Erythroblast (primary cell): ENCODE measurements around the gene BMPR1B.
"Not testable (repeated sequence)": the region's sequence is repeated elsewhere in the genome, so short reads cannot be mapped to it uniquely, and the experiment has no call there.

Experiments
- DNase-seq, 2 experiments: peaks; one replicate each; lab custom pipeline; 2025; lab: John Stamatoyannopoulos, UW
- GATA1 ChIP-seq: IDR thresholded peaks from 2 replicates; pipeline ENCODE4 v1.6.1; 2011; ENCODE audit warnings: low read depth, mild to moderate bottlenecking, control low read depth, low read length, moderate library complexity
- POLR2A ChIP-seq: IDR thresholded peaks from 2 replicates; pipeline ENCODE4 v1.6.1; 2011; ENCODE audit warnings: mild to moderate bottlenecking, low read length

Gene BMPR1B

DNA sequence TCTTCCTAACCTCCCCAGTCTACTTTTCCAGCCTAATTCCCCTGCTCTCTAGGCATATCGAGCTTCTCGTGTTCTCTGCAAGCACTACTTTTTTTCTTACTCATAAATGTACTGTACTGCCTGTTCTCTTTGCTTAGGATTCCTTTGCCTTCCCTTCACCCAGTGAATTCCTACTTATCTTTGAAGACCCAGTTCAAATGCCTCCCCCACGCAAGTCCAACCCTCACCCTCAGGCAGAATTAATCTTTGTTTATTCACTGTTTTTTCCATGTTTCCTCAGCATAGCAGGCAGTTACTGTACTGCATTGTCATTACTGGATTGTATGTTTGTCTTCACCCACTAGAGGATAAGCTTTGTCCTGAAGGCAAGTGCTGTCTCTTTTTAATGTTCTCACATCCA is 287.7 kb downstream of the BMPR1B start:
- no peak for DNase-seq
- TF ChIP-seq POLR2A, result no peak
- TF ChIP-seq GATA1, result no peak

DNA sequence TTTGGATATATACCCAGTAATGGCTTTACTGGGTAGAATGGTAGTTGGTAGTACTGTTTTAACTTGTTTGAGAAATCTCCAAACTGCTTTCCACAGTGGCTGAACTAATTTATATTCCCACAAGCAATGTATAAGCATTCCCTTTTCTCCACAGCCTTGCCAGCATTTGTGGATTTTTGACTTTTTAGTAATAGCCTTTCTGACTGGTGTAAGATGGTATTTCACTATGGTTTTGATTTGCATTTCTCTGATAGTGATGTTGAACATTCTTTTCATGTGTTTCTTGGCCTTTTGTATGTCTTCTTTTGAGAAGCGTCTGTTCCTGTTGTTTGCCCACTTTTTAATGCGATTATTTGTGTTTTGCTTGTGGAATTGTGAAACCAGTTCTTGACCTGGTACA is 290.5 kb downstream of the BMPR1B start:
- no peak for TF ChIP-seq GATA1
- no peak for TF ChIP-seq POLR2A
- no peak for DNase-seq

DNA sequence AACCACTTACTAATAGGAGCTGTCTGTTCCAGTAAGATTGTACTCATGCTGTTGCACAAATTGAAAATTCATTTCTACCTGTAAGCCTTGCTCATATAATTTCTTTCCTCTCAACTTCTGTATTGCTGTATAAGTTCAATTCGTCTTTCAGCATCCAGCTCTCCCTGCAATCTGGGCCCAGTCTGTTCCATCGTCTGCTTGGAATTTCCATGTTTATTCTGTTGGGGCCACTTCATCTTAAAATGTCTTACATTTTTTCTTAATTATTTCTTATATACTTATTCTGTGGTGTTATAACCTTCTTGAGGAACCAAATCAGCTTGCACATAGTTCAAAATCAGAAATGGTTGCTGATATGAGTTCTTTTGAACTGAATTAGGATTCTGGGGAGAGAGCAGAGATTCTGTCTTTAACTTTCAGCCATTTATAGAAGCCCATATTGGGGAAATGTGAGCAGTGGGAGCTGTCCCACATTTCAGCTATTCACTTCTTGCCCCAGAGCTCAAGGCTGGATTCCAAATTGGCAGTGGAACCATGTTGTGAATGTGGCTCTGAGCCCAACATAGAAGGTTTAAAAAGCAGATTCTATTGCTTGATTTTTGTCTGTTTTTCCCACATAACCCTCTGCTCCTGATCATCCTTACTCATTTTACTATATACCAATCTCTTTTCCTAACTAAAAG is 291.9 kb downstream of the BMPR1B start:
- TF ChIP-seq GATA1, result no peak
- TF ChIP-seq POLR2A, result no peak

DNA sequence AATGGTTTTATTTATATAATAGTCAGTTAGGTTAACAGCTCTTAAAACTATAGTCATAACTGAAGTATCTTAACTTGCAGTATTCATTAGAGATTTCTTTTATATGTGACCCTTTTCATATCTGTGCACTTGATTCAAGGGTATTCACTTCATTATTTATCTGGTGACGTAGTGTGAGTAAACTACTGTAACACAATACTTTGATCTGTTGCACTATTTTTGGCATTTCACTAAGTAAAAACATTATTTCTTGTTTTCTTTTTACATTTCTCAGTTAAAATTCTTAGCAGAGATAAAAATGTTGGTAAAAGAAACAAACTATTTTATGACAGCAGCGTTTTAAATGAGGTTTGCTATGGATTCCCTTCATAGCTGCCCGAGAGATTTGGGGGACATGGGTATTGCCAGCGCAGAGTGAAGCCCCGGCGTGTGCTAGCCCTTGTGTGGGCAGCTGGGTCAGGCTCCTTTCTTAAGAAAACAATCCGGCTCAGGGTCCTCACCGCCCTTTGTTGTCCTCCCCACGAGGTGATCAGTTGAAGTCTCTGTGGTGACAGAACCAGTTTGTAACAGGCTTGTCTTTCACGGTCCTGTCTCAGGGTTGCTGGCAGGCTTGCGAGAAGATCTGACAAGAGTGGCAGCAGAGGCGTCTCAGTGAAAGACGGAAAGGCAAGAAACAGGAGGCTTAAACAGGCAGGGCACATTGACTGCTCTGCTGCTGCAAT is 293.4 kb downstream of the BMPR1B start:
- TF ChIP-seq GATA1 (no peak), POLR2A (no peak)
- no peak for DNase-seq

More for the DNA sequence above, 291.9 kb downstream of the BMPR1B start:
- no peak for DNase-seq

DNA sequence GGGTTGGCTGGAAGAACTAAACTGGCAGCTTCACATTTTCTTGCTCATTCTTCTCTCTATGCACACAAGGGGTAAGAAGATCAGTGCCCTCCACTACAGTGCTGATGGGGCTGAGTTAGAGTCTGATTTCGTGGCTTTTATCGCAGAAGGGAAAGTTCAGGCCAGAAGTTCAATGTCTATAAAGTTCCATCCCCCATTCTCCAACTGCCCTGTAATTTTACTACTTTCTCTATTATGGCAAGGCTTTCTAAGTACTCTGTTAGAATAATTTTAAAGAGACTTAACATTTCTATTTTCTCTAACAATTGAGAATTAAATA is 293.9 kb downstream of the BMPR1B start:
- no peak for TF ChIP-seq POLR2A
- no peak for DNase-seq

DNA sequence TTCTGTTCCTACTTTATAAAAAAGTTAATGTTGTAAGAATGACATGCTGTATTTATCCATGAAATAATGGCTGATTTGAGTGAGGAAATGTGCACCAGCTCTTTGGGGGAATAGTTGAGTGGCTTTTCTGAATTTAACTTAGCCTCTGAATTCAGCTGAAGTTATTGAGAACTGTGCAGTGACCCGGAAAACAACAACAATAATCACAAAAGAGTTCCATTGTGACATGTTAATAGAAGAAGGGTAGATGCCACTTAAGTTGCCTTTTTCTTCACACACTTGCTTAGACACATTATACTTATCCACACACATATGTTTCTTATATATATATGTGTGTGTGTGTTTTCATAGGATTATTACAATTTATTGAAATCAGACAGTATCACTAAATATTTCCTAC is 301.2 kb downstream of the BMPR1B start:
- no peak for DNase-seq
- no peak for TF ChIP-seq GATA1
- TF ChIP-seq POLR2A, result no peak

DNA sequence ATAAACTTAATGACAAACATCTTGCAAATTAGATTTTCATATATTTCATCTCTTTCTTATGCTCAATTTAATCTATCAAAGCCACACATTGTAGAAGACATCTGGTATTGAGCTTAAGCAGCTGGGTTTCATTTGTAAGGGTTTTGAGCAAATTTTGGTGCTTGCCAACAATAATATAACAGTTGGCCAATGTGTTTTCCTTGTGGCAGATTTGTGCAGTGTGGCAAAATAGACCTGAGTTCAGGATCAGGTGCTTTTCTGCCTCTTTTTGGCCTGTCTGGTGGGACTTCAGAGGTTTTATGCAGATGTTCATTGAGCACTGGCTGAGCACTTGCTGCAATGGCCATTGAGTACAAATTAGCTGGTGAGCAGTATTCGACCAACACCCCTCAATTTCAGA is 301.9 kb downstream of the BMPR1B start:
- DNase-seq, result no peak
- TF ChIP-seq GATA1 (no peak), POLR2A (no peak)

DNA sequence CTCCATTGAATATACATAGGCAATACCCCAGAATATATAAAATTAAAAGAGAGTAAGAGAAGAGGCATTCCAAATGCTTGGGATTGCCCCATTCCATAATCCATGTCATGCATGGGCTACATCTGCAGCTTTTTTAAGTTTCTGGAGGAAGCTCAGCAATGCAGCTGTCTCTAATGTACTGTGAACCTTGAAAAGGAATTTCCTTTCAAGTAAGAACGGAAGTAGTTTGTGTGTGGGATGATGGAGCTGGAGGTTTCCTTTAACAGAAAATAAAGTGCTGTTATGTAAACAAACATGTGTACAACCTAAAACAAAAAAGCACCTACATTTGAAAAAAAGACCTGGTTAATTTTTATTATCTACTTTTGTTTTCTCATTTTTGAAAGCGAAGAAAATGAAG is 303.5 kb downstream of the BMPR1B start:
- DNase-seq, result no peak
- TF ChIP-seq POLR2A (no peak), GATA1 (no peak)

DNA sequence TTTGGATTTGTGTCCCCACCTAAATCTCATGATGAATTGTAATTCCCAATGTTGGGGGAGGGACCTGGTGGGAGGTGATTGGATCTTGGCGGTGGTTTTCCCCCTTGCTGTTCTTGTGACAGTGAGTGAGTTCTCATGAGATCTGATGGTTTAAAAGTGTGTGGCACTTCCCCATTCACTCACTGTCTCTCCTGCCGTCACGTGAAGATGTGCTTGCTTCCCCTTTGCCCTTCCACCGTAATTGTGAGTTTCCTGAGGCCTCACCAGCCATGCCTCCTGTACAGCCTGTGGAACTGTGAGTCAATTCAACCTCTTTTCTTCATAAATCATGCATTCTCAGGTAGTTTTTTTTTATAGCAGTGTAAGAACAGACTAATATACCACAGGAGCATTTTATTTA is 304.0 kb downstream of the BMPR1B start:
- not testable (repeated sequence) for DNase-seq

DNA sequence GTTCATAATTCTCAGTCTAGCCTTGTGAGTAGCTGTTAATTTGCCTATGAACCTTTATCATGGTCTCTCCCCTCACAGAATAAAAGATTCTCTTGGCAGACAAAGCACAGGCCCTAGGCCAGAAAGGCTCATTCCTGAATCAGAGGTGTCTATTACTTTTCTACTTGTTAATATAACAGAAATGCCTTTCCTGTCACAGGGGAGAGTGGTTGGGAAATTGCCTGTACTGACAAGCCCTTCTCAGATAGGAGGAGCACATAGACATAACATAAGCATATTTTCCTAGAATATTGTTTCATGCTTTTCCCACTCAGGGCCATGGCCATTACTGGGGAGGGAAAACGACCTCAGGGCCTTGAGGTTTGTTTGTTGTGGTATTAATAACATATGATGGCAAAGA is 308.3 kb downstream of the BMPR1B start:
- no peak for TF ChIP-seq GATA1
- no peak for TF ChIP-seq POLR2A

DNA sequence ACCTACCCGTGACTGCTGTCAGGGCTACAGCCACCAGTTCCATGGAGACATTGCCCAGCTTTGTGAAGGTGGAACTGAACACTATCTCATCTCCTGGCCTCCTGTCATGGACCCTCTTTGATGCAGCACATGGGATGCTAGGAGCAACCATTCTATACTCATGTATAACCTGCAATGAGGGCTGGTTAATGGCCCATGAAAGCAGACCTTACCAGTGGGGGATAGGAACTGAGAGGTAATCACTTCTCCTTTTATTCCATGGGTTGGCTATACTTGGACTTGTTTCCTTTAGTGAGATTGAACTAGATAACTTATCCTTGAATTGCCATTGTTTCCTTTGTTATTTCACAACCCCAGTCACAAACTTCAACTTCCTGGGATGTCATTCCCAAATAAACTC is 310.6 kb downstream of the BMPR1B start:
- DNase-seq, result no peak
- TF ChIP-seq POLR2A (no peak), GATA1 (no peak)

More for the DNA sequence above, 308.3 kb downstream of the BMPR1B start:
- DNase-seq, result no peak

DNA sequence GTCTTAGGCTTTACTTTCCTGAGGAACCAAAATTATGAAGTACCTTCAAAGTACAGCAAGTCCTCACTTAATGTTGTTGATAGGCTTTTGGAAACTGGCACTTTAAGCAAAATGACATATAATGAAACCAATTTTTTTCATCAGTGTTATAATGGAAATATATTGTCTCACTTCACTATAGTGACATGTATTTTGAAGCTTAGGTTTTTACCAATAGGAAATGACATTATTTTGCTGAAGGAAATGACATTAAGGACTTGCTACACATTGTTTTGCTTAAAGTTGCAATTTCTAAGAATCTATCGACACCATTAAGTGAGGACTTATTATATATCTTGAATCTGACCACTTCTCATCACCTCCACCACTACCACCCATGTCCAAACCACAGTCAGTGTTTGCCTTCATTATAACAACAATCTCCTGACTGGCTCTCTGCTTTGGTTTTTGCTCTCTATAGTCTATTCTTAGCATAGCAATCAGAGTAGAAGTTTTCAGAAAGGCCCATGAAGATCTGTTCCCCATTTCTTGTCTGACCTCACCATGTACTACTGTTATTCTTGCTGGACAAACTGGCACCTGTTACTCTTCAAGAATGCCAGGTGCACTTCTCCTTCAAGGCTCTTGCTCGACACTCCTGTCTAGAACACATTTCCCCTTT is 311.2 kb downstream of the BMPR1B start:
- DNase-seq, result no peak
- TF ChIP-seq POLR2A (no peak), GATA1 (no peak)

DNA sequence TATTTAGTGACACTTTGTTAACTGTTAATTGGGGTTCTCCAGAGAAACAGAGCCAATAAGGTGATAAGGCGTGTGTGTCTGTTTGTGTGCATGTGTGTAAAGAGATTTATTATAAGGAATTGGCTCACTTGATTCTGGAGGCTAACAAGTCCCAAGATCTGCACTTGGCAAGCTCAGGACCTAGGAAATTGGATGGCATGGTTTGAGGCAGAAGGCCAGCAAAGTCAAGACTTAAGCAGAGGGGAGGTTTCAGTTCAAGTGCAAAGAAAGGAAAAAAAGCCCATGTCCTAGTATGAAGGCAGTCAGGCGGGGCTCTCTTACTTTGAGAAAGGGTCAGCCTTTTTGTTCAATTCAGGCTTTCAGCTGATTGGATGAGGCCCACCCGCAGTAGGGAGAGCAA is 314.1 kb downstream of the BMPR1B start:
- no peak for DNase-seq
- TF ChIP-seq POLR2A (no peak), GATA1 (no peak)

DNA sequence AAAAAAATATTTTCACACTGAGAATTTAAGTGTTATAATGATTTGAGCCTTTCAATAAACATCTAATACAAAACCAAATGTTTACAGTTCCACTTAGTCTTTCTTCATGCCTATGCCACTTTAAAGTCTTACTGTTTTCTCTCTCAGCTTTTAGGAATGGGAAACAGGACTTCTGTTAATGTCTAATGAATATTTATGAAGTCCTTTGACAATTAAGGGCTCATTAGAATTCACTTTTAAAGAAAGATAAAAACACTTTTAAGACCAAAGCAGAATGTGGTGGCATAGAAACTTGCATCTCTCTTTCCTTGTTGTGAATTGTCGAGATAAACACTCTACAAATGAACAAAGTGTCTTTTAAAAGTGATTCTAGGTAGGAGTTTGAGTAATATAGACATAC is 315.9 kb downstream of the BMPR1B start:
- DNase-seq, result no peak
- TF ChIP-seq POLR2A, result no peak

DNA sequence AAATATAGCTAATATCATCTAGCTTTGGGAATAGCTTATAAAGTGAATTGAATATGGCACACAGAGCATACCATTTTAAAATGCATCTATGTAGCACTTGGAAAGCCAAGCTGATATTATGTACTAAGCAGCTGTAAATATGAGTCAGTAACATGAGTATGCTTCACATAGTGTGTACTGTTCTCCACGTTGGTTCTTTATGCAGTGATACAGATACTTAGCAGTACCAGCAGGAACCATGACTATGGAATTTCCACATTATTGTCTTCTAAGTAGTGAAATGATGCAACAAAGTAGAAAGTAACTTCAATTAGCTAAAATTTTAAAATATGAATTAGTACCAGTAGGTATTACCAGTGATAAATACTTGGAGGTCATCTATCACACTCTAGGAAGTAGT is 320.1 kb downstream of the BMPR1B start:
- no peak for DNase-seq
- TF ChIP-seq GATA1 (no peak), POLR2A (no peak)
